ENCODE measurements around the gene PDZRN3. TPM values are rescaled to one million over a fixed set of nuclear protein-coding genes. Genes with fewer than 3 reads are reported as not detected.

Gene PDZRN3
- total RNA-seq, 1 donor from 2014 or later: 3.4 TPM

GRCh38 chr3:73407577-73407976 is 217.2 kb downstream of the PDZRN3 start:
- no peak overlapping the region for H3K4me3 ChIP-seq
- Mint-ChIP-seq H3K36me3 (peaks cover 6% of the 10 kb centered on the region), H3K27ac (no peak overlapping the region), H3K27me3 (ENCODE audit: insufficient read depth, low read depth) (no peaks in the 10 kb centered on the region), H3K4me3 (no peak overlapping the region), H3K4me1 (peaks cover 19% of the 10 kb centered on the region), H3K9me3 (peaks cover 2% of the 10 kb centered on the region)
- no peaks in the 10 kb centered on the region for H4K20me1 ChIP-seq (ENCODE audit: low read depth)
- no peaks in the 10 kb centered on the region for H3K79me2 ChIP-seq (ENCODE audit: low read depth)
- no peak for DNase-seq (ENCODE audit: low spot score)
- H3K36me3 ChIP-seq: no peaks in the 10 kb centered on the region
- H2AFZ ChIP-seq (replicated peaks): no peak overlapping the region
- no peak overlapping the region for H3K4me2 ChIP-seq
- H3K4me1 ChIP-seq: peaks cover 9% of the 10 kb centered on the region
- H3K27me3 ChIP-seq: no peaks in the 10 kb centered on the region
- no peak overlapping the region for H3K9ac ChIP-seq
- H3F3A ChIP-seq (ENCODE audit: low read depth): peaks cover 7% of the 10 kb centered on the region
- no peak overlapping the region for H3K27ac ChIP-seq
- H3K9me3 ChIP-seq (ENCODE audit: low read depth): no peaks in the 10 kb centered on the region
- no peak for TF ChIP-seq EZH2phosphoT487 (IDR thresholded peaks at IDR 0.05)

- no peaks in the 10 kb centered on the region for H3K36me3 ChIP-seq
- H2AFZ ChIP-seq (replicated peaks): no peak overlapping the region
- no peaks in the 10 kb centered on the region for H4K20me1 ChIP-seq (ENCODE audit: low read depth)
- no peak overlapping the region for H3K4me2 ChIP-seq
- no peaks in the 10 kb centered on the region for H3K79me2 ChIP-seq (ENCODE audit: low read depth)
- H3K4me1 ChIP-seq: peaks cover 13% of the 10 kb centered on the region
- Mint-ChIP-seq H3K36me3 (peaks cover 9% of the 10 kb centered on the region), H3K27ac (peak overlapping the region; percentile 6), H3K9me3 (peaks cover 2% of the 10 kb centered on the region), H3K27me3 (ENCODE audit: insufficient read depth, low read depth) (no peaks in the 10 kb centered on the region), H3K4me3 (no peak overlapping the region), H3K4me1 (peaks cover 33% of the 10 kb centered on the region)
- no peak overlapping the region for H3K9ac ChIP-seq
- no peak for DNase-seq (ENCODE audit: low spot score)
- no peaks in the 10 kb centered on the region for H3K27me3 ChIP-seq
- H3K27ac ChIP-seq: no peak overlapping the region
- TF ChIP-seq EZH2phosphoT487 (IDR thresholded peaks at IDR 0.05) (no peak), CTCF (IDR thresholded peaks at IDR 0.05) (no peak), EZH2 (IDR thresholded peaks at IDR 0.05) (no peak)
- H3F3A ChIP-seq (ENCODE audit: low read depth): peaks cover 7% of the 10 kb centered on the region
- no peaks in the 10 kb centered on the region for H3K9me3 ChIP-seq (ENCODE audit: low read depth)
- no peak overlapping the region for H3K4me3 ChIP-seq
These were observed 218.9 kb downstream of the PDZRN3 start for GRCh38 chr3:73405853-73406252.

GRCh38 chr3:73405000-73405399 is 219.7 kb downstream of the PDZRN3 start:
- Mint-ChIP-seq H3K4me3 (no peak overlapping the region), H3K27me3 (ENCODE audit: insufficient read depth, low read depth) (no peaks in the 10 kb centered on the region), H3K9me3 (peaks cover 2% of the 10 kb centered on the region), H3K4me1 (peaks cover 35% of the 10 kb centered on the region), H3K27ac (peak overlapping the region; percentile 50), H3K36me3 (peaks cover 9% of the 10 kb centered on the region)
- no peaks in the 10 kb centered on the region for H4K20me1 ChIP-seq (ENCODE audit: low read depth)
- no peaks in the 10 kb centered on the region for H3K27me3 ChIP-seq
- H3K9me3 ChIP-seq (ENCODE audit: low read depth): no peaks in the 10 kb centered on the region
- peaks cover 18% of the 10 kb centered on the region for H3K4me1 ChIP-seq
- no peaks in the 10 kb centered on the region for H3K36me3 ChIP-seq
- H2AFZ ChIP-seq (replicated peaks): no peak overlapping the region
- H3F3A ChIP-seq (ENCODE audit: low read depth): peaks cover 7% of the 10 kb centered on the region
- H3K27ac ChIP-seq: no peak overlapping the region
- no peak overlapping the region for H3K4me2 ChIP-seq
- no peak overlapping the region for H3K4me3 ChIP-seq
- no peak overlapping the region for H3K9ac ChIP-seq
- DNase-seq (ENCODE audit: low spot score): no peak
- no peak for TF ChIP-seq EZH2 (IDR thresholded peaks at IDR 0.05)
- no peak for TF ChIP-seq CTCF (IDR thresholded peaks at IDR 0.05)
- TF ChIP-seq EZH2phosphoT487 (IDR thresholded peaks at IDR 0.05): no peak
- no peaks in the 10 kb centered on the region for H3K79me2 ChIP-seq (ENCODE audit: low read depth)

- no peak overlapping the region for H3K9ac ChIP-seq
- peaks cover 7% of the 10 kb centered on the region for H3F3A ChIP-seq (ENCODE audit: low read depth)
- Mint-ChIP-seq H3K9me3 (peaks cover 2% of the 10 kb centered on the region), H3K36me3 (peaks cover 10% of the 10 kb centered on the region), H3K4me1 (peaks cover 35% of the 10 kb centered on the region), H3K27ac (peak overlapping the region; percentile 50), H3K27me3 (ENCODE audit: insufficient read depth, low read depth) (no peaks in the 10 kb centered on the region), H3K4me3 (peak overlapping the region; percentile 9)
- peaks cover 18% of the 10 kb centered on the region for H3K4me1 ChIP-seq
- H3K36me3 ChIP-seq: no peaks in the 10 kb centered on the region
- H3K79me2 ChIP-seq (ENCODE audit: low read depth): no peaks in the 10 kb centered on the region
- DNase-seq (ENCODE audit: low spot score): peak; percentile 61
- no peak overlapping the region for H2AFZ ChIP-seq (replicated peaks)
- TF ChIP-seq CTCF (IDR thresholded peaks at IDR 0.05) (no peak), EZH2 (IDR thresholded peaks at IDR 0.05) (no peak), EZH2phosphoT487 (IDR thresholded peaks at IDR 0.05) (no peak)
- H3K4me3 ChIP-seq: no peak overlapping the region
- no peaks in the 10 kb centered on the region for H3K9me3 ChIP-seq (ENCODE audit: low read depth)
- peak overlapping the region; percentile 30 for H3K27ac ChIP-seq
- peak overlapping the region; percentile 16 for H3K4me2 ChIP-seq
- H3K27me3 ChIP-seq: no peaks in the 10 kb centered on the region
- no peaks in the 10 kb centered on the region for H4K20me1 ChIP-seq (ENCODE audit: low read depth)
These were observed 220.3 kb downstream of the PDZRN3 start for GRCh38 chr3:73404435-73404834.
